HEK293 (cell line): ENCODE data around the gene ZFAND3.

Experiments used
- REST ChIP-seq: fragments of 450-650 bp; formaldehyde crosslinking; IDR thresholded peaks from 2 replicates; pipeline ENCODE4 v1.5.1; 2016; ENCODE audit warnings: missing biosample characterization, missing genetic modification characterization
- ZBTB7A ChIP-seq: fragments of 450-650 bp; formaldehyde crosslinking; IDR thresholded peaks from 2 replicates; pipeline ENCODE4 v1.5.1; 2016; ENCODE audit warnings: low read depth, missing biosample characterization, missing genetic modification characterization
- ZNF133 ChIP-seq: fragments of 450-650 bp; formaldehyde crosslinking; IDR thresholded peaks from 2 replicates; pipeline ENCODE4 v1.5.1; 2016; ENCODE audit warnings: missing biosample characterization, missing genetic modification characterization
- ZNF174 ChIP-seq: fragments of 450-650 bp; formaldehyde crosslinking; IDR thresholded peaks from 2 replicates; pipeline ENCODE4 v1.5.0; 2017; ENCODE audit warnings: missing biosample characterization, mild to moderate bottlenecking, missing genetic modification characterization
- ZNF629 ChIP-seq: fragments of 450-650 bp; formaldehyde crosslinking; IDR thresholded peaks from 2 replicates; pipeline ENCODE4 v1.5.1; 2017; ENCODE audit warnings: missing biosample characterization, missing genetic modification characterization
- ZXDB ChIP-seq: fragments of 450-650 bp; formaldehyde crosslinking; IDR thresholded peaks from 2 replicates; pipeline ENCODE4 v1.5.1; 2016; ENCODE audit warnings: missing biosample characterization, missing genetic modification characterization
- TF ChIP-seq, protein P1 (sequence below): fragments of 450-650 bp; formaldehyde crosslinking; IDR thresholded peaks from 2 replicates; pipeline ENCODE4 v1.5.1; 2016; ENCODE audit warnings: missing biosample characterization, missing genetic modification characterization

- TF ChIP-seq ZNF133 (tag by site-specific recombination): no peak
- TF ChIP-seq ZNF174 (tag by site-specific recombination): no peak
- TF ChIP-seq ZXDB (tag by site-specific recombination): no peak
- TF ChIP-seq, protein P1, sequence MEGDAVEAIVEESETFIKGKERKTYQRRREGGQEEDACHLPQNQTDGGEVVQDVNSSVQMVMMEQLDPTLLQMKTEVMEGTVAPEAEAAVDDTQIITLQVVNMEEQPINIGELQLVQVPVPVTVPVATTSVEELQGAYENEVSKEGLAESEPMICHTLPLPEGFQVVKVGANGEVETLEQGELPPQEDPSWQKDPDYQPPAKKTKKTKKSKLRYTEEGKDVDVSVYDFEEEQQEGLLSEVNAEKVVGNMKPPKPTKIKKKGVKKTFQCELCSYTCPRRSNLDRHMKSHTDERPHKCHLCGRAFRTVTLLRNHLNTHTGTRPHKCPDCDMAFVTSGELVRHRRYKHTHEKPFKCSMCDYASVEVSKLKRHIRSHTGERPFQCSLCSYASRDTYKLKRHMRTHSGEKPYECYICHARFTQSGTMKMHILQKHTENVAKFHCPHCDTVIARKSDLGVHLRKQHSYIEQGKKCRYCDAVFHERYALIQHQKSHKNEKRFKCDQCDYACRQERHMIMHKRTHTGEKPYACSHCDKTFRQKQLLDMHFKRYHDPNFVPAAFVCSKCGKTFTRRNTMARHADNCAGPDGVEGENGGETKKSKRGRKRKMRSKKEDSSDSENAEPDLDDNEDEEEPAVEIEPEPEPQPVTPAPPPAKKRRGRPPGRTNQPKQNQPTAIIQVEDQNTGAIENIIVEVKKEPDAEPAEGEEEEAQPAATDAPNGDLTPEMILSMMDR (tag by site-specific recombination): no peak
- TF ChIP-seq REST: no peak
- TF ChIP-seq ZNF629: no peak
- no peak for TF ChIP-seq ZBTB7A (tag by site-specific recombination)
These were observed 63.3 kb downstream of the ZFAND3 start for GRCh38 chr6:37882724-37883413.
